A673 (cell line): Measurements from ENCODE around the gene HOXA1.

ENCODE experiments used
- EZH2 ChIP-seq: fragments of 200-600 bp; sonication (generic); IDR thresholded peaks from 2 replicates; pipeline ENCODE4 v1.6.1; 2017; ENCODE audit warnings: borderline replicate concordance, low read depth, mild to moderate bottlenecking, mixed read lengths, antibody characterized with exemption, low read length; ENCODE audit not compliant: poor library complexity, severe bottlenecking
- TF ChIP-seq, protein P1 (sequence below): fragments of 300-800, 200-600 bp; sonication (generic); conservative IDR thresholded peaks from 2 replicates; pipeline ENCODE4 v1.5.1; 2017; ENCODE audit warnings: low read depth, mild to moderate bottlenecking, antibody characterized with exemption, low read length, moderate library complexity, mixed read lengths

DNA sequence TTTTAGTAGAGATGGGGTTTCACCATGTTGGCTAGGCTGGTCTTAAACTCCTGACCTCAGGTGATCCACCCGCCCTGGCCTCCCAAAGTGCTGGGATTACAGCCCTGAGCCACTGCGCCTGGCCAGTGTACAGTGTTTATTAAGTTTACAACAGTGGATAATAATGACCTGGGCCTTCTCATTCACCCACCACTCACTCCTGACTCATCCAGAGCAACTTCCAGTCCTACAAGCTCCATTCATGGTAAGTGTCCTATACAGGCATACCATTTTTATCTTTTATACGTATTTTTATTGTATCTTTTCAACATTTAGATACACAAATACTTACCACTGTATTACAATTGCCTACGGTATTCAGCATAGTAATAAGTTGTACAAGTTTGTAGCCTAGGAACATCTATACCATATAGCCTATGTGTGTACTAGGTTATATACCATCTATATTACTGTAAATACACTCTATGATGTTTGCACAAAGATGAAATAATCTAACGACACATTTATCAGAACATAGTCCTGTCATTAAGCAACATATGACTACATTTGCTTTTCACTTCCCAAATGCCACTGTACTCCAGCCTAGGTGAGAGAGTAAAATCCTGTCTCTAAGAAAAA lies 17.1 kb downstream of the HOXA1 start:
- TF ChIP-seq, protein P1, sequence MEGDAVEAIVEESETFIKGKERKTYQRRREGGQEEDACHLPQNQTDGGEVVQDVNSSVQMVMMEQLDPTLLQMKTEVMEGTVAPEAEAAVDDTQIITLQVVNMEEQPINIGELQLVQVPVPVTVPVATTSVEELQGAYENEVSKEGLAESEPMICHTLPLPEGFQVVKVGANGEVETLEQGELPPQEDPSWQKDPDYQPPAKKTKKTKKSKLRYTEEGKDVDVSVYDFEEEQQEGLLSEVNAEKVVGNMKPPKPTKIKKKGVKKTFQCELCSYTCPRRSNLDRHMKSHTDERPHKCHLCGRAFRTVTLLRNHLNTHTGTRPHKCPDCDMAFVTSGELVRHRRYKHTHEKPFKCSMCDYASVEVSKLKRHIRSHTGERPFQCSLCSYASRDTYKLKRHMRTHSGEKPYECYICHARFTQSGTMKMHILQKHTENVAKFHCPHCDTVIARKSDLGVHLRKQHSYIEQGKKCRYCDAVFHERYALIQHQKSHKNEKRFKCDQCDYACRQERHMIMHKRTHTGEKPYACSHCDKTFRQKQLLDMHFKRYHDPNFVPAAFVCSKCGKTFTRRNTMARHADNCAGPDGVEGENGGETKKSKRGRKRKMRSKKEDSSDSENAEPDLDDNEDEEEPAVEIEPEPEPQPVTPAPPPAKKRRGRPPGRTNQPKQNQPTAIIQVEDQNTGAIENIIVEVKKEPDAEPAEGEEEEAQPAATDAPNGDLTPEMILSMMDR = no peak
- no peak for TF ChIP-seq EZH2
